Urinary bladder (tissue), 4 donors: ENCODE measurements around the gene DCUN1D3. TPM values are rescaled to one million over a fixed set of nuclear protein-coding genes. Genes with fewer than 3 reads are reported as not detected.

Experiments
- DNase-seq: peaks from one replicate; pipeline ENCODE4 v3.0.0-alpha.2; 2015; ENCODE audit errors: extremely low spot score
- H3K27ac ChIP-seq: one replicate; pipeline ENCODE4 v1.5.1; 2013; ENCODE audit warnings: low read depth, mild to moderate bottlenecking, moderate library complexity
- H3K36me3 ChIP-seq: one replicate; pipeline ENCODE4 v1.6.1; 2013; ENCODE audit warnings: mild to moderate bottlenecking, moderate library complexity; ENCODE audit not compliant: insufficient read depth
- H3K4me1 ChIP-seq: one replicate; pipeline ENCODE4 v1.6.1; 2013; ENCODE audit warnings: mild to moderate bottlenecking, moderate library complexity; ENCODE audit not compliant: insufficient read depth
- H3K4me3 ChIP-seq: one replicate; pipeline ENCODE4 v1.5.1; 2013; ENCODE audit warnings: low read depth, low read length
- WGBS: extraction: QIAGEN DNeasy Blood & Tissue Kit; methylation state at CpG from one replicate; pipeline ENCODE4 v1.1.7; 2013; 5-methylcytosine and 5-hydroxymethylcytosine counted together
- polyA plus RNA-seq: library from polyadenylated mRNA; stranded (reverse); fragments of 200-250 nt; gene quantifications from one replicate; pipeline ENCODE4 v1.2.3, GENCODE V29; 2013
- total RNA-seq: library from RNA; depleted of rRNA; stranded (reverse); fragments of >200 nt; gene quantifications from one replicate; pipeline ENCODE4 v1.2.3, GENCODE V29; 2014
- donor health status: healthy with polysubstance abuse.
- donor health status: healthy.

DCUN1D3 gene
- total and polyA plus RNA-seq, 2 donors, result 6.8 to 13.0 TPM

- 48% methylated on average over 4 of the region's 4 CpGs for WGBS
- H3K36me3 ChIP-seq, result no peaks in the 10 kb centered on the region
- DNase-seq, result no peak
- H3K4me3 ChIP-seq, result no peak overlapping the region
- H3K27ac ChIP-seq, result no peak overlapping the region
- H3K4me1 ChIP-seq, result peaks cover 5% of the 10 kb centered on the region
These were observed 6.4 kb upstream of the DCUN1D3 start for GRCh38 chr16:20906341-20907255.

GRCh38 chr16:20905576-20905975 is 5.4 kb upstream of the DCUN1D3 start:
- H3K4me1 ChIP-seq, result peaks cover 5% of the 10 kb centered on the region
- 48% methylated on average over 3 of the region's 3 CpGs for WGBS

GRCh38 chr16:20904507-20905081 is 4.4 kb upstream of the DCUN1D3 start:
- no peaks in the 10 kb centered on the region for H3K36me3 ChIP-seq
- H3K27ac ChIP-seq, result no peak overlapping the region
- 43% methylated on average over 3 of the region's 3 CpGs for WGBS
- H3K4me1 ChIP-seq, result peaks cover 5% of the 10 kb centered on the region
- no peak overlapping the region for H3K4me3 ChIP-seq
- no peak for DNase-seq

More at GRCh38 chr16:20905576-20905975, 5.4 kb upstream of the DCUN1D3 start:
- DNase-seq, result no peak
- no peak overlapping the region for H3K4me3 ChIP-seq
- no peaks in the 10 kb centered on the region for H3K36me3 ChIP-seq
- H3K27ac ChIP-seq, result no peak overlapping the region

GRCh38 chr16:20903899-20904506 is 3.8 kb upstream of the DCUN1D3 start:
- H3K4me3 ChIP-seq, result no peak overlapping the region
- no peaks in the 10 kb centered on the region for H3K36me3 ChIP-seq
- H3K4me1 ChIP-seq, result peaks cover 5% of the 10 kb centered on the region
- H3K27ac ChIP-seq, result no peak overlapping the region
- no peak for DNase-seq
- WGBS, result 59% methylated on average over 5 of the region's 5 CpGs

DNA sequence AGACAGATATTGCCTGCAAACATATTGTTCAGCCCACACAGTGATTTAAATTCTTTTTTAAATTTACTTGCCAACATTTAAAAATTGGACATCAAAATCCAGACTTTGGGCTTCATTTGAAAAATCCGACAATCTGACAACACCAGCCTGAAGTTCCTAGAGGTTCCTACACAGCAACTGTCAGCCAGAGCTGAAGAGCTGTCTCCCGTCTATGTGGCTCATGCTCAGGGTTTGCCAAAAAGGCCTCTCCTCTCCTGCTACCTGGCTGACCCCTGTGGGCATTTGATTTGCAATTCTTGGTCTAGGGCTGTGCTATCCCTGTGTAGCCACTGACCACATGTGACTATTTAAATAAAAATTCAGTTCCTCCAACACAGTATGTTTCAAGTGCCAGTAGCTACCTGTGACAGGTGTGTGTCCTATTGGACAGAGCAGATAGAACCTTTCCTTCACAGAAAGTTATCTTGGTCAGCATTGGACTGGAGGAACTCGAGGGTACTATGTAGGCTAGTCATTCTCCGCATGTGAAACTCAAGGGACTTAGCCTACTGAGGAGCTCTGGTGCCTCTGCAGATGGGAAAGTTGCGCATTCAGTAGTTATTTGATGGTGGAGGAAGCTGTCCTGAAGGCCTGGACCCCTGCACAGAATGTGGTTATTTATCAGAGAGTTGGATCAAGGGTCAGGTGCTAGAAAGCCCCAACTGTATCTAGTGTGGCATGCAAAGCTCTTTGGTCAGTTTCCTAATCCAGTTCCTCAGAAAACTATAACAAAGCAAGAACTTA is 3.1 kb upstream of the DCUN1D3 start:
- Histone ChIP-seq H3K4me3 (no peak overlapping the region), H3K27ac (no peak overlapping the region), H3K4me1 (peaks cover 5% of the 10 kb centered on the region), H3K36me3 (no peaks in the 10 kb centered on the region)
- WGBS, result 90% methylated on average over 5 of the region's 5 CpGs
- DNase-seq, result no peak

DNA sequence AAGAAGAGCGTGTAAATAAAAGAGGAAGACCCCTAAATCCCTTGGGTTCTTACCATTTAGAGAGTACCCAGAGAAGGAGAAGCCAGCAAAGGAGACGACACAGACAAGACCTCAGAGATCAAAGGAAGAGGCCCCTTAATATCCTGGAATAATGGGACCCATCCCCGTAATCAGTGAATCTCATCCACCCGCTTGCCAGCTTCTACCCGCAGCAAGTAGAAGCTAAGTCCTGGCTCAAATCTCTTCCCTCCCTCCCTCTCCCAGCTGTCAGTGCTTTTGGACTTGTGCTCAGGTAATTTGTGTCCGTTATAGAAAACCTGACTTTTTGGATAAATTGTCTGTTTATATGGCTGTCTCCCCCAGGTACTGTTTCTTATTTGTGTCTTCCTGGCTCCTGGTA is 2.3 kb upstream of the DCUN1D3 start:
- no peaks in the 10 kb centered on the region for H3K36me3 ChIP-seq
- peaks cover 5% of the 10 kb centered on the region for H3K4me1 ChIP-seq
- DNase-seq, result no peak
- WGBS, result 80% methylated on average over 6 of the region's 6 CpGs
- no peak overlapping the region for H3K4me3 ChIP-seq
- H3K27ac ChIP-seq, result no peak overlapping the region

- peaks cover 4% of the 10 kb centered on the region for H3K4me1 ChIP-seq
- H3K4me3 ChIP-seq, result peak overlapping the region; percentile 78
- H3K36me3 ChIP-seq, result no peaks in the 10 kb centered on the region
- H3K27ac ChIP-seq, result peak overlapping the region; percentile 98
- no peak for DNase-seq
- 25% methylated on average over 27 of the region's 27 CpGs for WGBS
These were observed 1.4 kb upstream of the DCUN1D3 start for GRCh38 chr16:20901436-20902112.

- H3K27ac ChIP-seq, result peak overlapping the region; percentile 98
- peak overlapping the region; percentile 78 for H3K4me3 ChIP-seq
- no peaks in the 10 kb centered on the region for H3K36me3 ChIP-seq
- H3K4me1 ChIP-seq, result peaks cover 4% of the 10 kb centered on the region
- no peak for DNase-seq
- WGBS, result under 1% methylated on average over 20 of the region's 20 CpGs
These were observed 894 bp upstream of the DCUN1D3 start for GRCh38 chr16:20901068-20901435.

DNA sequence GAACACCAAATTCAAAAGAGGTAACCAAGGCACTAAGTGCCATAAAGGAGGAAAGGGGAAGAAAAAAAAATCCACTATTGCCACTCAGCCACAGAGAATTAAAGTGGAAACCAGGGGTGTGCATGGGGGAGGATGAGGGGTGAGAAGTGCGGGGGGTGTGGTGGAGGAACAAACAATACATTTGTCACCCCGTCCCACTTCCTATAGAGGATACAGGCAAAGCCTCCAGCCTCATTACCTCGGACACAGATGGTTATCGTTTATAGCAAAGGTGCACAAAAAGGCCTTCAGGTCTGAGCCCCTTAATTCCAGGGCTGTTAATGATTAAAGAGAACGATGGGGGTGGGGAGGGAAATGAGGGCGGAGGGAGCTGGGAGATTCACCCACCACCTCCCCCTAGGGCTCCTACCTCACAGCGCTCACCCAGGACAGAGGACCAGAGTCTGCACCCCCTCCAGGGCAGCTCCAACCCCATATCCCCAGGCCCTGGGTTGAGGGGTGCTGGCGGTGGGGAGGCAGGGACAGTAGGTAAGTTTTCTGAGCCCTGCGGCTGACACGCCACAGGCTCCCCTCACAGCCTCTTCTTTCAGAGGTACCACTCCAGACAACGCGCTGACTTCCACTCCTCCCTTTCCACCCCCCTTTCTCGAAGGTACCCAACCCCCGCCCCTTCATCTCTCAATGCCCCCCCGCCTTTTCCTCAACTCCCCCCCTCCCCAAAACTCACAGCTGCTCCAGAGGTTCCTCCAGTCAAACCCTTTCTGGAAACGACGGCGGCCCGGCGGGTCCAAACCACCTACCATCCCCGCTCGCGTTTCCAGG is 470 bp downstream of the DCUN1D3 start:
- under 1% methylated on average over 23 of the region's 23 CpGs for WGBS
- no peak for DNase-seq
- H3K36me3 ChIP-seq, result no peaks in the 10 kb centered on the region
- peak overlapping the region; percentile 78 for H3K4me3 ChIP-seq
- peak overlapping the region; percentile 86 for H3K27ac ChIP-seq
- peaks cover 4% of the 10 kb centered on the region for H3K4me1 ChIP-seq

- 8% methylated on average over 5 of the region's 5 CpGs for WGBS
- Histone ChIP-seq H3K27ac (no peak overlapping the region), H3K4me3 (peak overlapping the region; percentile 78), H3K36me3 (no peaks in the 10 kb centered on the region), H3K4me1 (peaks cover 4% of the 10 kb centered on the region)
- no peak for DNase-seq
These were observed 1.1 kb downstream of the DCUN1D3 start for GRCh38 chr16:20899071-20899470.

DNA sequence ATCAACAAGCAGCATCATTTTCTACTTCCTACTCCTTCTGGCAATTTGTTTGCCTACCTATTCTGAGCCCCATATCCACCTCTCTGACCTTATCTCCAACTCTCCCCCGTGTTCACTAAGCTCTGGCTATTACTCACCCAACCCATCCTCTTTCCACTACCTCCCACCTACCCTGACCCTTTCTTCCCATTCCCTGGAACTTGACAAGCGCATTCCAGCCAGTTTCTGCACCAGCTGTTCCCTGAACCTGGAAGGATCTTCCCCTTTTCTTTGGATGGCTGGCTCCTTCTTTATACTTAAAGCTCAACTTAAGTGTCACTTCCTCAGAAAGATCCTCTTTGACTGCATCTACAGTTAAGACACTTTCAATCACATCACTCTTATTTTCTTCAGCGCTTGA is 2.2 kb downstream of the DCUN1D3 start:
- WGBS, result 68% methylated on average over 3 of the region's 3 CpGs
- no peak overlapping the region for H3K27ac ChIP-seq
- H3K4me3 ChIP-seq, result no peak overlapping the region
- H3K36me3 ChIP-seq, result no peaks in the 10 kb centered on the region
- no peaks in the 10 kb centered on the region for H3K4me1 ChIP-seq
- DNase-seq, result no peak

- H3K36me3 ChIP-seq, result no peaks in the 10 kb centered on the region
- H3K27ac ChIP-seq, result no peak overlapping the region
- no peaks in the 10 kb centered on the region for H3K4me1 ChIP-seq
- no peak overlapping the region for H3K4me3 ChIP-seq
- 83% methylated on average over 4 of the region's 4 CpGs for WGBS
- DNase-seq, result no peak
These were observed 2.8 kb downstream of the DCUN1D3 start for GRCh38 chr16:20897253-20897897.
